HG02885 (cell line): ENCODE data around the gene NIBAN1.
"Not testable (repeated sequence)": the region's sequence is repeated elsewhere in the genome, so short reads cannot be mapped to it uniquely, and the experiment has no call there.

Experiments used
- ATAC-seq: cut with Tn5 transposase; IDR thresholded peaks from one replicate; pipeline ENCODE4 v1.9.1; 2021; ENCODE audit warnings: mild to moderate bottlenecking; ENCODE audit not compliant: unreplicated experiment, poor library complexity

Gene NIBAN1, protein sequence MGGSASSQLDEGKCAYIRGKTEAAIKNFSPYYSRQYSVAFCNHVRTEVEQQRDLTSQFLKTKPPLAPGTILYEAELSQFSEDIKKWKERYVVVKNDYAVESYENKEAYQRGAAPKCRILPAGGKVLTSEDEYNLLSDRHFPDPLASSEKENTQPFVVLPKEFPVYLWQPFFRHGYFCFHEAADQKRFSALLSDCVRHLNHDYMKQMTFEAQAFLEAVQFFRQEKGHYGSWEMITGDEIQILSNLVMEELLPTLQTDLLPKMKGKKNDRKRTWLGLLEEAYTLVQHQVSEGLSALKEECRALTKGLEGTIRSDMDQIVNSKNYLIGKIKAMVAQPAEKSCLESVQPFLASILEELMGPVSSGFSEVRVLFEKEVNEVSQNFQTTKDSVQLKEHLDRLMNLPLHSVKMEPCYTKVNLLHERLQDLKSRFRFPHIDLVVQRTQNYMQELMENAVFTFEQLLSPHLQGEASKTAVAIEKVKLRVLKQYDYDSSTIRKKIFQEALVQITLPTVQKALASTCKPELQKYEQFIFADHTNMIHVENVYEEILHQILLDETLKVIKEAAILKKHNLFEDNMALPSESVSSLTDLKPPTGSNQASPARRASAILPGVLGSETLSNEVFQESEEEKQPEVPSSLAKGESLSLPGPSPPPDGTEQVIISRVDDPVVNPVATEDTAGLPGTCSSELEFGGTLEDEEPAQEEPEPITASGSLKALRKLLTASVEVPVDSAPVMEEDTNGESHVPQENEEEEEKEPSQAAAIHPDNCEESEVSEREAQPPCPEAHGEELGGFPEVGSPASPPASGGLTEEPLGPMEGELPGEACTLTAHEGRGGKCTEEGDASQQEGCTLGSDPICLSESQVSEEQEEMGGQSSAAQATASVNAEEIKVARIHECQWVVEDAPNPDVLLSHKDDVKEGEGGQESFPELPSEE

DNA sequence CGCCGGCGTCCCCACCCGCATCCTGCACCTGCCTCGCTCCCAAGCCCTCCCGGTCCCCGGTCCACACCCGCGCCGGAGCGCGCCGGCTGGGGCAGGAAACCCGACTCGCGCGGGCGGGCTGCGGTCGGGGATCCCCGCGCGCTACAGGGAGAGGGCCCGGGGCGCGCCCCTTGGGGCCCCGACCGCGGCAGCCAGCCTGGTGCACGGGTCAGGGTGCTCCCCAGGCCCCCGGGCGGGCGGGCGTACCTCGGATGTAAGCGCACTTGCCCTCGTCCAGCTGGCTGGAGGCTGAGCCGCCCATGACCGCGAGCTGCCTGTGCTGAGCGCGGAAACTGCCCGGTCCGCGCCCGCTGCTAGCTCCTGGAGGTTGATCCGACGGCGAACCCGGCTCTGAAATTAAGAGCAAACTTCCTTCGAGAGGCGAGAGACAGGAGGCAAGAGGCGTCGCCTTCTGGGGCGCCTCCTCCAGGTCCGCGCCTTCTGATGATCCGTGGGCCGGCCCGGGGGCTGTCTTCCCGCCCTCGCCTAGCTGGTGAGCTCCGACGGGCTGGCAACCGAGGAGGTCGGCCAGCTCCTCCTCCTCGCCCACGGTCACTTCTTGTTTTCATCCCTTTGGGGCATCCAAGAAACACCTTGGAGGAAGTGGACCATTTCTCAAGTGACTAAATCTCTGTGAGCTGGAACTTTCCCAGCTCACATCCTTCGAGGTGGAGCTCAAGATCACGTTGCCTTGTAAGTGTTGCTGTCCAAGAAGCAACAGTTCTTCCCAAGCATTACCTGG, at the start of gene NIBAN1:
Gene NIBAN1 (minus strand): TSS at position 453 of the 781 bp plus-strand sequence. CDS start 152 bp downstream, at position 301.
- ATAC-seq = peak; percentile 61

DNA sequence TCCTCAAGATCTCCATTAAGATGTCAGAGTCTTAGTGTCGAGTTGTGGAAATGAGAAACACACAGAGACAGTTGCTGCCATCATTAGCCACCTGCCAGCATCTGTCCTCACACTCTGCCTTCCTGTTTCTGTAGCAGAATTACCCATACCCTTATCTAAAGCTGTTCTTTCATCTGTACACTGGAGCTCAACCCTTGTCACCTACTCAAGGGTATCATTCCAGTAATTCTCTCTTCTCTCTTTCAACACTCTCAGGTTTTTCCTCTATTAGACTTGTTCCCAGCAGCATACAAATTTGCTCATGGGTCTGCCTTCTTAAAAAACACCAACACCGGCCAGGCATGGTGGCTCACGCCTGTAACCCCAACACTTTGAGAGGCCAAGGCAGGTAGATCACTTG, 43.7 kb upstream of the NIBAN1 start:
- no peak for ATAC-seq

DNA sequence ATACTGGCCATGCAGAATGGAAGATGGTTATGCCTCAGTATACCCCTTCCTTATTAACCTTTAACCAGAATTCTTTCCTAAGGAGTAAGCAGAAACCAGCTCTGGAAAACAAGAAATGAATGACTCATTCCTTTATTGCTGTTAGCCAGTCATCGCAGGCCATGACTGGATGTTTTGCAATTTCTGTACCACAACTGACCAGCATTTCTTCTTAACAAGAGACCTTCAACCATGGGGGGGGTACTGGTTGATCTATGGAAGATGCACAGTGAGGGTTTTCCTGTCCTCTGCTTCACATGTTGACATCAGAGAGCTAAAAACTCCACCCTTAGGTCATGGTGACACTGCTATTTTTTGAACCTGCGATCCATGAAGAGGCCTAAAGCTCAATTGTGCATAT, 43.0 kb upstream of the NIBAN1 start:
- ATAC-seq = no peak

DNA sequence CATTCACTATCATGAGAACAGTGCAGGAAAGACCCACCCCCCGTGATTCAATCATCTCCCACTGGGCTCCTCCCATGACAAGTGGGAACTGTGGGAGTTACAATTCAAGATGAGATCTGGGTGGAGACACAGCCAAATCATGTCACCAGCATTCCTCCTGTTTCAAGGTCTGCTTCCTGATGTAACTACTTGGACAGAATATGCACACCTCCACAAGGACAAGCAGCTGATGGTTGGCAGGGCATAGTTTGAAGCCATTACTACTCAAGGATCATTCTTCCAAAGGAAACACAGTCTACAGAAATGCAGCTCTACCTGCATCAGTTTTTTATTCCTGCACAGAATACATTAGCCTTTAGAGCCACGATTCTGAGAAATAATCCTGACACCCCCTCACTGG, 42.6 kb upstream of the NIBAN1 start:
- ATAC-seq = no peak

DNA sequence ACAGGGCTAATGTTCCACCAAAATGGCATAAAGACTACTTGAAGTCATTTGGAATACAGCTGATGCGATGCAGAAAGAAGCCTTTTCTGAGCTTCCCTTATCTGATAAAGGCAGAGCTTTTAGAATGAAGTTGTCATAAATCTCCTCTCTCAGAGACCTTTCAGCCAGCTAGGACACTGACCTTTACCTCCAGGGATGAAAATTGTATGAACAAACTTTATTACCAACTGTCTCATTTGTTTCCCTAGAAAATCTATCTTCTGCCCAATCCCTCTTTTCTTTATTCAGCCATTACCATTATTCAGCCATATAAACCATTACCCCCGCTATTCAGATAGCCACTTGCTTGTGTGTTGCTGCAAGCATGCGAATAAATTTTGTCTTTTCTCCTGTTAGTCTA, 41.3 kb upstream of the NIBAN1 start:
- no peak for ATAC-seq

DNA sequence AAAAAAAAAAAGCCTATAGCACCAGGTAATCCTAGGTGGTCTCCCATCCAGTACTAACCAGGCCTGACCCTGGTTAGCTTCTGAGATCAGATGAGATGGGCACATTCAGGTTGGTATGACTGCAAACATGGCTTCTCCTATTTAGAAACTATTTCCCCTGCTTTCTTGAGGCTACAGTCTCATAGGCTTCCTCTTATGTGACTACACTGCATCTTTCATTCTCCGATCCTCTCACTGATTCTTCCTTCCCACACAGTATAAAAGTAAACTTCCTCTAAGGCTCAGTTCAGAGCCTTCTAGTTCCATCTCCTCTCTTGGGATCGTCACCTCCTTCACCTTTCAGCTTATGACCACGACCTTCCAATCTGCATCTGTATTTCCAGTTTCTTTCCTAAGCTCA, 40.6 kb upstream of the NIBAN1 start:
- ATAC-seq = no peak

DNA sequence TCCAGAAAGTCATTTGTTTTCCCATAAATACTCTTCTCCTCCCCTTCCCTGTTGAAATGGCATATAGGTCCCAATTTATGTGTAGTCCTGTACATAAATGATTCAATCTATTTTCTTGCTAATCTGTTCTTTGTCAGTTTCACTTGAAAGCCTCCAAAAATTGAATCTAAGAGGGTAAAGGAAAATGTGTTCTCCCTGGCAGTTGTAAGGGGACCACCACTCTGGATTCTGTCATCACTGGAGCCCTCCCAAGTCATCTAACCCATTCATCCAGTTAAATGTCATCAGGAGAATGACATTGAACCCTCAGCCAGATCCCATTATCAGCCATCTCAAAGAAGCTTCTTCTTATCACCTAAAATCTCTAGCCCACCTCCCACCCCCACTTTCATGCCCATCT, 36.1 kb upstream of the NIBAN1 start:
- no peak for ATAC-seq

DNA sequence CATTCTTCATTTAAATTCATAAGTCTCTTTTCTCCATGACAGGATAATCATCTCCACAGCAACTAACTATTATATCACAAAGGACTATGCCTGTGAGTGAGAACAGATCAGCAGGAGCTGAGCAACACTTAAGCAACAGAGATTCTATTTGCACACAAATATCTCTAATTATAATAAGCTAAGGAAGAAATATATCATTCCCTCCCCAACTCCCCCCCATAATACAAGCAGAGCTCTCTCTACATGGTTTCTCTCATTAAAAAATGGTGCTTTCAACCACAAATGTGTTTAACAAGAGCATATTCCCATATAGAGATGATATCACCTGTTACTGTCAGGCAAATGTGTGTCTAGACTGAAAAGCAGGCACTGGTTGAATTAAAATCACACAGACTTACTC, 34.5 kb upstream of the NIBAN1 start:
- no peak for ATAC-seq

DNA sequence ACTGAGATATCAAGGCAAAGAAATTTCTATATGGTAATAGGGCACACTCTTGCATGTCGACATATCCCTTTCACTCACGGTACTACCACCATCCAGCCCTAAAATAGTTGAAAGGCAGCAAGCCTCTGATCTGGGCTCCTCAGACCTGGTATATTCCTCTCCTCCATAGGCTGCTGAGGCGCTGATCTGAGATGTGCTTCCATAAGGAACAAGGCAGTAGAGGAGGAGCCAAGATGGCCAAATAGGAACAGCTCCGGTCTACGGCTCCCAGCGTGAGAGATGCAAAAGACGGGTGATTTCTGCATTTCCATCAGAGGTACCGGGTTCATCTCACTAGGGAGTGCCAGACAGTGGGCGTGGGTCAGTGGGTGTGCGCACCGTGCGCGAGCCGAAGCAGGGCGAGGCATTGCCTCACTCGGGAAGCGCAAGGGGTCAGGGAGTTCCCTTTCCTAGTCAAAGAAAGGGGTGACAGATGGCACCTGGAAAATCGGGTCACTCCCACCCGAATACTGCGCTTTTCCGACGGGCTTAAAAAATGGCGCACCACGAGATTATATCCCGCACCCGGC, 27.1 kb upstream of the NIBAN1 start:
- not testable (repeated sequence) for ATAC-seq

DNA sequence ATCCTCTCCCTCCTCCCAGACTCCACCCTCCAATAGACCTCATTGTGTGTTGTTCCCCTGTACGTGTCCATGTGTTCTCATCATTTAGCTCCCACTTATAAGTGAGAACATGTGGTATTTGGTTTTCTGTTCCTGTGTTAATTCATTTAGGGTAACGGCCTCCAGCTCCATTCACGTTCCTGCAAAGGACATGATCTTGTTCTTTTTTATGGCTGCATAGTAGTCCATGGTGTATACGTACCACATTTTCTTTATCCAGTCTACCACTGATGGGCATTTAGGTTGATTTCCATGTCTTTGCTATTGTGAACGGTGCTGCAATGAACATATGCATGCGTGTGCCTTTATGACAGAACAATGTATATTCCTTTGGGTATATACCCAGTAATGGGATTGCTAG, 25.7 kb upstream of the NIBAN1 start:
- not testable (repeated sequence) for ATAC-seq

DNA sequence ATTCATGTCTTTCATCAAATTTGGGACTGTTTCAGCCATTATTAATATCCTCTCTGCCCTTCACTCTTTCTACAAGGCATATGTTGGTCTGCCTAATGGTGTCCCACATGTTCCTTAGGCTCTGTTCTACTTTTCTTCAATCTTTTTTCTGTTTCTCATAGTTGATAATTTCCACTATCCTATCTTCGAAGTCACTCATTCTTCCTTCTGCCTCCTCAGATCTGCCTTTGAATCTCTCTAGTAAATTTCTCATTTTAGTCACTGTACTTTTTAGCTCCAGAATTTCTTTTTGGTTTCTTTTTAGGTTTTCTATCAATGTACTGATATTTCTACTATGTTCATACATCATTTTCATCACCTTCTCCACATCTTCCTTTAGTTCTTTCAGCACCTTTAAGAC, 20.0 kb upstream of the NIBAN1 start:
- no peak for ATAC-seq

DNA sequence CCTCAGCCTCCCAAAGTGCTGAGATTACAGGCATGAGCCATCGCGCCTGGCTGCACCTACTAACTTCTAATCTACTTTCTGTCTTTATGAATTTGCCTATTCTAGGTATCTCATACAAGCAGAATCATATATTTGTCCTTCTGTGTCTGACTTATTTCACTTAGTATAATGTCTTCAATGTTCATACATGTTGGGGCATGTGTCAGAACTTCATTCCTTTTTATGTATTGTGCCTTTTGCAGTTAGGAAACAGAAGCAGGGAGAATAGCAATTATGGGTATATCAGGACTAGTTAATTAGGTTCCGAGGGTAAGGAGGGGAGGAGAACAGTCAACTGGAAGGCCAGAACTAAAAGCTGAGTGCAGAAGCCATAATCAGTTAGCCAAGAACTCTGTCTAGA, 18.0 kb upstream of the NIBAN1 start:
- ATAC-seq = no peak

DNA sequence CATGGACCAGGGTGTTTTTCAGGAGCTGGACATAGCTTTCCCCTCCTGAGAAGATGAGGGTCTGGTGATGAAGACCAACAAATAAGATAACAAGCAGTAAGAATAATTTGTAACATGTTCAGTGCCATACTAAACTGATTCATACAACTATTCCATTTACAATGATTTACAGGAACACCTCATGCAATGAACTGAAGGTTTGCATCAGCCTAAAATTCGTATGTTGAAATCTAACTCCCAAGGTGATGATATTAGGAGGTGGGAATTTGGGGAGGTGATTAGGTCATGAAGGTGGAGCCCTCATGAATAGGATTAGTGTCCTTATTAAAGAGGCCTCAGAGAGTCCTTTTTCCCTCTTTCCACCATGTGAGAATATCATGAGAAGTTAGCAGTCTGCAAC, 15.9 kb upstream of the NIBAN1 start:
- ATAC-seq = no peak

DNA sequence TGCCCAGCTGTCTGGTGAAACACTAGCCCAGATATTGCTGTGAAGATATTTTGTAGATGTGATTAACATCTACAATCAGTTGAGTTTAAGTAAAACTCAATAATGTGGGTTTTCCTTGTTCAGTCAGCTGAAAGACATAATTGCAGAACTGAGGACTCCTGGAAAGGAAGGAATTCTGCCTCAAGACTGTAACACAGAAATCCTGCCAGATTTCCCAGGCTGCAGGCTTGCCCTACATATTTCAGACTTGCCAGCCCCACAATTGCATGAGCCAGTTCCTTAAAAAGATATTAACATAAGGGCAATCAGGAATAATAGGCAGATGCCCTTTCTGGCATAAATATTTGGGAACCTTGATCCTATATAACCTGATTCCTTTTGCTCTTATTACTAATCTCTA, 14.2 kb upstream of the NIBAN1 start:
- ATAC-seq = no peak

DNA sequence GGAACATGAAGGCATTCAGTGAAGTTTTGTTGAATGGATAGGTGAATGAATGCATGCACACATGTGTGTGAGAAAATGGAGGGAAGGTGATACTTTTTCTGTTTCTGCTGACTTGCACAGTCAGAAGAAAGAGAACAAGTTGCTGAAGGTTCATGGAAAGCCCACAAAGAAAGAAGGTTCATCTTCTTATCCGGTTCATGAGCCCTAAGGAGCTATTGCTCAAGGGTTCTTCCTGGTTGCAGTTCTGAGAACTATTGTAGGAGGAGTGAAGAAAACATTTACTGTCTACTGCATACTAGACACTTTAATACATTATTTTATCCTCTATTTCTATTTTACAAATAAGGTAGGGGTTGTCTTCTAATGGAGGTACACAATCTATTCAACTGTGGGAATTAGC, 13.4 kb upstream of the NIBAN1 start:
- ATAC-seq = no peak

DNA sequence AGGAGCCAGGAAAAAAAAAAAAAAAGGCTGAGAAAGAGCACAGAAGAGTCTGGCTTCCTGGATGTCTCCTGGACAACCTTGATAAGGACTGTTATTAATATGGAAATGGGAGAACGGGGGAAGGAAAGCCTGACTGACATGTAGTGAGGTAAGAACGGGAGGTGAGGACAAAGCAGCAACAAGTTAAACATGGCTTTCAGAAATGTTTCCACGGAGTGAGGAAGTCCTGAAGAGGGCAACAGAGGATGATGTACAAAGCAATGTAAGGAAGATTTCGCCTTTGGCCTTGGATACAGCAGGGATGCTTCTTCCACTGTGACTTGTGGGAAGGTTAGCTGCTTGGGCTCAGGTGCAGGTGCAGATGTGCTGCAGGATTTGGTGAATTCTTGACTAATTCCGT, 11.9 kb upstream of the NIBAN1 start:
- no peak for ATAC-seq

DNA sequence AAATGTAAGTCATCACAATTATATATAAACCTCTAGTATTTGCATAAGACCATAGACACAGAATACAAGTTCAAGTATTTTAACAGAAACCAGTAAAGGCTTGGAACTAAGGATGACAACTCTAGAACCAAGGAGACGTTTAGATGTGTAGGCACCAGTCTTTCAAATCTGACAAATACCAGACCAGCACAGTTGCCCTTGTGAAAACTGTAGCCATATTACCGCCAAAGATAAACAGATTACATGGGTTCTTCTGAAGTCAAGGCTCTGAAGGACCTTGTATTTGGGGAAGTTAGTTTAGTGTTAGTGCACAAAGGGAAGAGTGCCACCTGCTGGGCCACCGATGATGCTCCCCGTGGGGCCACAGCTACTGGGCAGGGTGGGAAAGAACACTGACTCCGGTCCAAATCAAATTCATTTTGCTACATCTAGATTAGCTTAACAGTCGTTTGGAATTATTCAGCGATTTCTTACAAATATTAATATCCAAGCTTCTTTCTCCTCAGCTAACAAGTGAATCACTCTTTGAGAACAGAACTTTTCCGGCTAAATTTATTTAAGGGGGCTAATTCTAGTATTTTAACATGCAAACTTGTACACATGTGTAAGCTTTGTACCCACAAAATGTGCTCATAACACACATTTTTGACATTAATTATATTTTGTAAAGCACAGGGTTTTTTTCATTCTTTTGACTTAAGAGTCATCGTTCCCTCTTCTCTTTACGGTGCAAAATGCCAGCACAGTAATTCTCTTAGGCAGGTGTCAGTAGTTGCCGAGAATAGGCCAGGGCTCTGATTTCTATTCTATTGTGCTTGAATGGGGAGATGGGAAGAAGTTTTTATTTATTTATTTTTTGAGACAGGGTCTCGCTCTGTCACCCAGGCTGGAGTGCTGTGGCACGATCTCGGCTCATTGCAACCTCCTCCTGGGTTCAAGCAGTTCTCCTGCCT, 8.0 kb upstream of the NIBAN1 start:
- peak; percentile 98 for ATAC-seq

DNA sequence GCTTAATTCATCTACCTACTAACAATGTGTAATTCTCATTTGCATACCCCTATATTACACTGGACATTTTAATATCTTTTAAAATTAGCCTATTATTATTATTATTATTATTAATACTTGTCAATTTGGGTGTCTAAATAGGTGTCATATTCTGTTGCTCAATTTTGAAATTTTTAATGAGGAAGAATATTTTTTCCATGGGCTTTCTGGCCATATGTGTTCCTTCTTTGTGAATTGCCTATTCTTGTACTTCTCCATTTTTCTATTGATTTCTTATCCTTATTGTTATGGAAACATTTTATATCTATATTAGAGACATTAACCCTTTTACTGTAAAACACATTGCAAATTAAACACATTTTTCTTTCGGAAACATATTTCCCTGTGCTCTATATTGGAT, 6.4 kb upstream of the NIBAN1 start:
- no peak for ATAC-seq

DNA sequence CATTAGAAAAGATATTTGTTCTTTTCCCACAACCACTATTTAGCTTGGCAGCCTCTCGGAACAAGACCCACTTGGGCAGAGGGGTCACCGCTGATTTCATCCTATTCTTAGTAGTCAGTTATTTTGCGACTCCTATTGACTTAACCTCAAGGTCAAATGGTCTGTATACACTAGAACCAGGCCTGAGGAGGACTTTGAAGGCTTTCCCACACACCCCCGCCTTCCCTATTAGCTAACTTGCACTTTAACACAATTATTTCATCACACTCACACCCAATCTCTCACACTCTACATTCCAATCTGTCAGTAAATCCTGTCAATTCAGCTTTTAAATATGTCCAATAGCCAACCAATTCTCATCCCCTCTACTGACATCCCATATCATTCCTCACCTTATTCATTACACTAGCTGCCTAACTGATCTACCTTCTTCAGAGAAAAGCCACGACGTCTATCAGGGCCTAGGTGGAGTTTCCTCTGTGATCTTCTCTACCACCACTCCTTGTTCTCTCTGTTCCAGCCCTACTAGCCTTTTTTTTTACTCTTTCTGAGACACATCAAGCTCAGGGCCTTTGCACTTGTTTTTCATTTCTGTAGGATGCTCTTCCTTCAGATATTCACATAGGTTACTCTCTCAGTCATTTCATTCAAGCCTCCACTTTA, 1.0 kb upstream of the NIBAN1 start:
- ATAC-seq = no peak
